NK-92 (cell line): ENCODE measurements around the gene SMARCA2.

Experiments
- DNase-seq: peaks from one replicate; lab custom pipeline; 2025; ENCODE audit not compliant: unreplicated experiment; lab: John Stamatoyannopoulos, UW

Gene SMARCA2

DNA sequence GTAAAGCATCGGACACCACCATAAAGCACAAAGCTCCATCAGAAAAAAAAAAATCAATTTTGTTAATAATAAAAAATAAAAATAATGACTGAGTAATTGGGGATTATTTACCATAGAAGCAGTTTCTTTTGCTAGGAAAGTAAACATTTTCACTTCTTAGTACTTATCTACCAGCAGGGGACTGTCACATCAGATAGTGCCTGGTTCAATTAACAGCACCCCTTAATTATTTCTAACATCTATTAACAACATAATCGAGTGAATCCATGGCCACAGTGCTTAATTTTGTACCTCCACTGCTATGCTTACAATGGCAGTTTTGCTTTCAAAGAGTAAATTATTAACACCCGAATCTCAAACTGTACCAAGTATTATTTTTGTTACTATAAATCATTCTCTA, 221.7 kb downstream of the SMARCA2 start:
- DNase-seq = no peak

DNA sequence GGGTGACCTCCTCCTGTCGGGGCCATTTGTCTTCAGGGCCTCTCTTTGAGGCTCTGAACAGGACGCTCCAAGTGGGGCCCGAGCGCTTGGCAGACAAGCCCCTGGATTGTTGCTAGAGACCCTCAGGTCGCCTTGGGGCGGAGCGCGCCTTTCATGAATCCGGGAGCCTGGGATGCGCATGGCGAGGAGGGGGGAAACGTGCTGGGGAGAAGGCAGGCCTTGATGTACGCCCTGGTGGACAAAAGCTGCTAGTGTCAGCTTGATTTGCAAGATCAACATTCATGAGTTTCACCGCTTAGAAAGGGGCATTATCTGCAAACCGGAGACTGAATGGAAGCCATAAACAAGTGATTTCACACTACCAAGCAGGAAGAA, 226.3 kb downstream of the SMARCA2 start:
- DNase-seq = no peak

DNA sequence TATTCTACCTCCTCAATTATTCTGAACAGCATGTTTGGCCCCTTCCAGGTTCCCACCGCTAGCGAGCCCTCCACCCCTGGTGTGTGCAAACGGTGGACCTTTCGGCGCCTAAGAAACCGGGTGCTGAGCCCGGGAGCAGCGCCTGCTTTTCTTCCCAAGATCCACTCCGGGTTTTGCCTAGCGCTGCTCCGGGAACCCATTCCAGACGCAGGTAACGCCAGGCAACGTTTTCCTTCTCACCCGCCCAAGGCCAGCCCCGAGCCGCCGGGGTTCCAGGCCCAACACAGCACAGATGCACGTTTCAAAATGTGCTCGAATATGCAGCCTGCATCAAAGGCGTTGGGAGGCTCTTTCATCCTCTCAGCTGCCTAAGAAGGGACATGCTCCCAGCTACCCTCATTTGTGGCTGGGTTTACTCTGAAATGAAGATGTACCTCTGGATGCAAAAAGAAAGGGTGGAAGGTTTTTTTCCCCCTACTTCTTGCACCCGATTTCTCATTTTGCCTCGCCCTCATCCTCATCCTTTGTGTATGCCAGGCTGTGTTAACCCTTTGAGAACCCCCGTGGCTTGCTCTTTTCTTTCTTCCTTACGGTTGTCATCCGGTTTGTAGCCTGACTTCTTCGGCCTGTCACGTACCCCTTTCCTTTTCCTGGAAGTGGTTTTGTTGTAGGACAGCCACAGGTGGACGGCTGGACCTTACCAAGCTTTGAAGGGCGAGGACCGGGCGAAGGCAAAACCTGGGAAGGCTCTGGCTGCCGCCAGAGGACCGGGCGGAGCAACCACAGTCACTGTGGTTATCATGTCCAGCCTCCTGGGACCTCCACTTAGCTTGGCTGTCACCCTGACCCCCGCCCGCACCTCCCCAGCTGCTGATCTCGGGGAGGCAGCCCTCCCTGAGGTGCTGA, 226.9 kb downstream of the SMARCA2 start:
- no peak for DNase-seq

DNA sequence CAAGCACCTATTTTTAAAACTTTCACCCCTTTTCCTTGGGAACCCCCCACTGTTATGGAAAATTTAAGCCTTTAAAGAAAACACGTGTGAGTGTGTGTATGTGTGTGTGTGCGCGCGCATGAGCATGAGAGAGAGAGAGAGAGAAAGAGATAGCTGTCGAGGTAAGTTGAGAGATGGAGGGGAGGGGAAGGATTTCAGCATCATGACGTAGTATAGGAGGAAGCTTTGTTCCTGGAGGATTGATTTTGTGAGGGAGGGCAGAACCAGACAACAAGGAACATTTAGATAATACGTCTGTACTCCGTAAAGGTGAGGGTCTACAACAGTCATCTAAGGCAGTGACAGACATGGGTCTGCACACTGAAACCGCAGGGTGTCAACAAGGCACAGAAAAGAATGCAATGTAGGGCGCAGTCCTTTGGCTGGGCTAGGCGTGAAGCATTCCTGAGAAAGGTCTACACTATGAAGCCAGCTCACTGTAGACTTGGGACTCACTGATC, 227.7 kb downstream of the SMARCA2 start:
- no peak for DNase-seq
